ENCODE data around the gene SNRPA1. TPM values are rescaled to one million over a fixed set of nuclear protein-coding genes. Genes with fewer than 3 reads are reported as not detected.

The SNRPA1 gene
- total RNA-seq, 4 donors from 2014 or later: 19.6 to 59.1 (median 26.2) TPM

DNA sequence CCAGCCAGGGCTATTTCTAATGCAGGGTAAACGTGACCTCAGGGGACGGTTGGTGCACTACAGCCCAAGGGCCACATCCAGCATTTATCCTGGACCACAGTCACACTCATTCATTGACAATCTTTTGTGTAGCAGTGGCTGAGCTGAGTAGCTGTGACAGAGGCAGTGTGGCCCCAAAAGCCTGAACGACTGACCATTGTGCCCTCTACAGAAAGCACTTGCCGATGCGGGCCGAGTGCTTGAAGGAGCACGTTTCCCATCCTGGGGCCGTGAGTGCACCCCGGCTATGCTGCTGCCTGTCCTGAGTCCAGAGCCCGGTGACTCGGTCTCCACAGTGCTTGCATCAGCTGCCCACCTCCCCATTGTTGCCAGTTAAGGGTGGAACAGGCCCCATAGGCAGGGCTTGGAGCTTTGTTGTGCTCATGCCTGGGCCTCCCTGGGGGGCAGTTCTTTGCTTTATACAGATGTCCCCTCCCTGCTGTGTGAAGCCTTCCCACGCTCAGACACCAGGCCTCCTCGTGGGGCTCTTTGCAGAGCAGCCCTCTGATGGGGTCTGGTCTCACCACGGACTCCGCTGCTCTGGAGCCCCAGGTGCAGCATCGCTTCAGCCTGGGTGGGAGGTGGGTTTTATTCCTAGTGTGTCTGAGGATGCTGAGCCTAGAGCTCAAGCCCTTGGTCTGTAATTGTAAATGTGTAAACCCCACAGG lies 13.0 kb upstream of the SNRPA1 start:
- ATAC-seq: no peak
- Histone ChIP-seq H3K9me3 (no peaks in the 10 kb centered on the region), H3K27me3 (no peaks in the 10 kb centered on the region), H3K4me1 (no peaks in the 10 kb centered on the region), H3K36me3 (peaks cover 0 to 11% of the 10 kb centered on the region in 2 donors), H3K4me3 (no peak overlapping the region), H3K27ac (no peak overlapping the region)
- TF ChIP-seq, protein P1, sequence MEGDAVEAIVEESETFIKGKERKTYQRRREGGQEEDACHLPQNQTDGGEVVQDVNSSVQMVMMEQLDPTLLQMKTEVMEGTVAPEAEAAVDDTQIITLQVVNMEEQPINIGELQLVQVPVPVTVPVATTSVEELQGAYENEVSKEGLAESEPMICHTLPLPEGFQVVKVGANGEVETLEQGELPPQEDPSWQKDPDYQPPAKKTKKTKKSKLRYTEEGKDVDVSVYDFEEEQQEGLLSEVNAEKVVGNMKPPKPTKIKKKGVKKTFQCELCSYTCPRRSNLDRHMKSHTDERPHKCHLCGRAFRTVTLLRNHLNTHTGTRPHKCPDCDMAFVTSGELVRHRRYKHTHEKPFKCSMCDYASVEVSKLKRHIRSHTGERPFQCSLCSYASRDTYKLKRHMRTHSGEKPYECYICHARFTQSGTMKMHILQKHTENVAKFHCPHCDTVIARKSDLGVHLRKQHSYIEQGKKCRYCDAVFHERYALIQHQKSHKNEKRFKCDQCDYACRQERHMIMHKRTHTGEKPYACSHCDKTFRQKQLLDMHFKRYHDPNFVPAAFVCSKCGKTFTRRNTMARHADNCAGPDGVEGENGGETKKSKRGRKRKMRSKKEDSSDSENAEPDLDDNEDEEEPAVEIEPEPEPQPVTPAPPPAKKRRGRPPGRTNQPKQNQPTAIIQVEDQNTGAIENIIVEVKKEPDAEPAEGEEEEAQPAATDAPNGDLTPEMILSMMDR (IDR thresholded peaks at IDR 0.05 in 4 of 5, conservative IDR thresholded peaks at IDR 0.05 in 1 of 5): no peak
- no peak for TF ChIP-seq POLR2A (IDR thresholded peaks at IDR 0.05)
- intact Hi-C loops (cut with DNase I; ENCODE audit: low total_unique reads): loop anchor here (10.0 kb wide), 1 partner anchor 67 kb away; no protein-coding TSS in a partner anchor
- no peak for DNase-seq
- in situ Hi-C loops (cut with MboI; ENCODE audit: low sequenced_read_pairs in 4 of 4): no loop called here

DNA sequence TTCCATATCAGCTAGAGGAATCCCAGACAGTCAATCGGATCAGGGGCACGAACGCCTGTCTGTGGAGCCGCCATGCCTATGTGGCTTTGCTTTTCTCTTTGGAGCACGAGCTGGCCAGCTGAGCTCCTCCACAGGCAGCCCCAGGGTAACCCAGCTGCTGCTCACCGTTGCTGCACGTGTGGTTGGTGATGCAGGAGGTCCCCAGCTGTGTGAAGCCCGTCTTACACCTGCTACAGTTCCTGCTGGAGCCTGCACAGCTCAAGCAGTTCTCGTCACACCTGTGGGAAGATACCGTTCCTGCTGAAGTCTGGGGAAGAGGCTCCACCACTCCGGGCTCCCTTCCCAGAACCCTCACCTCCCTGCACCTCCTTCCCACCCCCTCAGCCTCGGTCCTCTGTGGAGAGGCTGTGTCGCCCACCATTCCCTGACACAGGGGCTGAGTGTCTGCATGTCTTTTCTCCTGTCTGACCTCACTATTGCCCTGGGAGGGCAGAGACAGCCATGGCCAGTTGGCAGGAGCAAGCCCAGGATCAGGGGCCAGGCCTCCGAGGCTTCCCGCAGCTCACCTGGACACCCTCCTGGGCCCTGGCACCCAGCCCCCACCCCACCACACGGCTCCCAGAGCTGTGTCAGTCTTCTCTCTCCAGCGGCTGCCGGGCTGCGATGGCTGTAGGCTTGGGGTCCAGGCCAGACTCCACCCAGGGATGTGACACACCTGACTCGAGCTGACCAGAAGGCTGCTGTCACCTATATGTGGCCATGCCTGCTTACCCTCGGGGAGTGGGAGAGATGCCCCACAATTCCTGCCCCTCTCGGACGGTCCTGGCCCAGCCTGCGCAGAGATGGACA lies 12.2 kb upstream of the SNRPA1 start:
- intact Hi-C loops (cut with DNase I; ENCODE audit: low total_unique reads): loop anchor here (10.0 kb wide), 1 partner anchor 68 kb away; no protein-coding TSS in a partner anchor
- in situ Hi-C loops (cut with MboI; ENCODE audit: low sequenced_read_pairs in 4 of 4): no loop called here
- Histone ChIP-seq H3K27ac (no peak overlapping the region), H3K9me3 (no peaks in the 10 kb centered on the region), H3K4me1 (no peaks in the 10 kb centered on the region), H3K4me3 (no peak overlapping the region), H3K36me3 (peaks cover 0 to 8% of the 10 kb centered on the region in 2 donors), H3K27me3 (no peaks in the 10 kb centered on the region)
- no peak for DNase-seq
- TF ChIP-seq POLR2A (IDR thresholded peaks at IDR 0.05): no peak
- TF ChIP-seq, protein P1 (IDR thresholded peaks at IDR 0.05 in 4 of 5, conservative IDR thresholded peaks at IDR 0.05 in 1 of 5): no peak
- ATAC-seq: no peak

DNA sequence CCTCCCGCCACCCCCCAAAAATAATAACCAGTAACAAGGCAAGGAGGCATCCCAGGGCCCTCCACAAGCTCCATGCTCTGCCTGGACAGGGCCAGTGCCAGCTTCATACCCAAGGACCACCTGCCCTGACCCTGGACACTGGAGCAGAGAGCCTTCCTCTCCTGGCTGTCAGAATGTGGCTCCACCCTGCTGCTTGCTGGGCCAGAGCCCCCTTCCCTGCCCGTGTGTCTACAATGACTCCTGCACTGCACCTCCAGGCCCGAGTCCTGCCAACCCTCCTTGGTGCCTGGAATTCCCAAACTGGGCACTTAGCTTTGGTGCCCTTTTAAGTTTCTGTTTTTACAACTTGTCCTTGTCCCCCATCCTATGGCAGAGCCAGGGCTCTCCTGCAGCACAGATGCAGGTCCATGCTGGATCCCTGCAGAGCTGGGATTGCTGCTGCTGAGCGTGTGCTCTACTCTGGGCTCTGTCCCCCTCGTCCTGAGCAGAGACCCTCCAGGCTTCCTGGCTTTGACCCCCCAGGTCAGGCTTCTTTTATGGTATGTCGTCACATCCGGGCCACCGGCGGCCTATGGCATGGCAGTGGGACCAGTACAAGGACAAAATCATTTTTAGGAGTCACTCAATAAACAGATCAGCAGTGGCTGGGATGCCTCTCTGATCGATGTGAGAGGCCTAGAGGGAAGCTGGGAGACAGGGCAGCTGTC lies 11.4 kb upstream of the SNRPA1 start:
- Histone ChIP-seq H3K4me1 (no peaks in the 10 kb centered on the region), H3K36me3 (peaks cover 0 to 8% of the 10 kb centered on the region in 2 donors), H3K27ac (no peak overlapping the region), H3K4me3 (no peak overlapping the region), H3K9me3 (no peaks in the 10 kb centered on the region), H3K27me3 (no peaks in the 10 kb centered on the region)
- no peak for ATAC-seq
- in situ Hi-C loops (cut with MboI; ENCODE audit: low sequenced_read_pairs in 4 of 4): no loop called here
- TF ChIP-seq, protein P1 (IDR thresholded peaks at IDR 0.05 in 4 of 5, conservative IDR thresholded peaks at IDR 0.05 in 1 of 5): no peak
- no peak for TF ChIP-seq POLR2A (IDR thresholded peaks at IDR 0.05)
- intact Hi-C loops (cut with DNase I; ENCODE audit: low total_unique reads): loop anchor here (10.0 kb wide), 1 partner anchor 68 kb away; no protein-coding TSS in a partner anchor
- no peak for DNase-seq

DNA sequence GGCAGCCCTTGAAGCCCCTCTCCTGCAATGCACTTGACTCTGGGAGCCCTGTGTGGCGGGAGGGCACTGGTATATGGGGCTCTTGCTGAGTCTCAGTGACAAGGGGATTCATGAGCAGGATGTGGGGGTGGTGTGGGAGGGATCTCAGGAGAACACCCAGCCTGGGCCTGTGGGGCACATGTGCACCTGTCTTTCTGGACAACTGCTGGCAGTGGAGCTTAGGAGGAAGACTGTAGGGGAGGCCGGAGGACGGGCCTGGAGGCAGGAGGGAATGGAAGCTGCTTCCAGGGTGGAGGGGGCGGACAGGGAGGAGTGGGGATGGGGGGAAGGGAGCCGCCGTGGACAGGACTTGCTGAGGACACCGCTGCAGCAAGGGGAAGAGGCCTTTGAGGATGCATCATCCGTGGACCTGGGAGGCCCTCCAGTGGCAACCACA lies 10.8 kb upstream of the SNRPA1 start:
- DNase-seq (no peak), ATAC-seq (no peak)

More for the DNA sequence above, 10.8 kb upstream of the SNRPA1 start:
- TF ChIP-seq, protein P1 (IDR thresholded peaks at IDR 0.05 in 4 of 5, conservative IDR thresholded peaks at IDR 0.05 in 1 of 5): no peak
- Histone ChIP-seq H3K27me3 (no peaks in the 10 kb centered on the region), H3K4me1 (no peaks in the 10 kb centered on the region), H3K27ac (no peak overlapping the region), H3K9me3 (no peaks in the 10 kb centered on the region), H3K36me3 (peaks cover 0 to 8% of the 10 kb centered on the region in 2 donors), H3K4me3 (no peak overlapping the region)
- in situ Hi-C loops (cut with MboI; ENCODE audit: low sequenced_read_pairs in 4 of 4) (no loop called here), intact Hi-C loops (cut with DNase I; ENCODE audit: low total_unique reads) (loop anchor here (10.0 kb wide), 1 partner anchor 69 kb away; no protein-coding TSS in a partner anchor)
